Osteoblast (primary cell): Measurements from ENCODE around the gene ANKFN1. TPM values are rescaled to one million over a fixed set of nuclear protein-coding genes. Genes with fewer than 3 reads are reported as not detected.

Experiments
- DNase-seq: peaks from one replicate; pipeline ENCODE4 v3.0.0; 2011; ENCODE audit warnings: low spot score, mixed read lengths; ENCODE audit not compliant: insufficient read length; ENCODE audit errors: missing footprints
- H2AFZ ChIP-seq: 2 replicates; pipeline ENCODE4 v1.6.0; 2011; ENCODE audit warnings: mild to moderate bottlenecking, low read length
- H3K27ac ChIP-seq: 2 replicates; pipeline ENCODE4 v1.5.1; 2011; ENCODE audit warnings: mild to moderate bottlenecking, low read depth, low read length, moderate library complexity
- H3K27me3 ChIP-seq: 2 replicates; pipeline ENCODE4 v1.6.0; 2012; ENCODE audit warnings: mild to moderate bottlenecking, control low read depth, inconsistent platforms, low read length, moderate library complexity; ENCODE audit not compliant: insufficient read depth
- H3K36me3 ChIP-seq: 2 replicates; pipeline ENCODE4 v1.5.1; 2011; ENCODE audit warnings: mild to moderate bottlenecking, low read length, control low read depth, moderate library complexity; ENCODE audit not compliant: insufficient read depth
- H3K4me1 ChIP-seq: 2 replicates; pipeline ENCODE4 v1.5.1; 2011; ENCODE audit warnings: mild to moderate bottlenecking, low read length, control low read depth, moderate library complexity; ENCODE audit not compliant: insufficient read depth
- H3K4me2 ChIP-seq: 2 replicates; pipeline ENCODE4 v1.6.0; 2011; ENCODE audit warnings: mild to moderate bottlenecking, low read length; ENCODE audit not compliant: insufficient read depth
- H3K4me3 ChIP-seq: fragments of 200-600 bp; sonication (generic); 3 replicates; pipeline ENCODE4 v1.5.1; 2012; ENCODE audit warnings: mild to moderate bottlenecking, low read length, inconsistent platforms; ENCODE audit not compliant: insufficient read depth
- H3K79me2 ChIP-seq: 2 replicates; pipeline ENCODE4 v1.6.0; 2012; ENCODE audit warnings: mild to moderate bottlenecking, low read length, control low read depth, inconsistent platforms; ENCODE audit not compliant: insufficient read depth
- H3K9me3 ChIP-seq: 2 replicates; pipeline ENCODE4 v1.5.1; 2011; ENCODE audit warnings: low read depth, low read length, control low read depth
- H4K20me1 ChIP-seq: 2 replicates; pipeline ENCODE4 v1.6.0; 2012; ENCODE audit warnings: mild to moderate bottlenecking, low read length, control low read depth; ENCODE audit not compliant: insufficient read depth
- total RNA-seq: library from RNA; depleted of rRNA; stranded (reverse); fragments of >200 nt; gene quantifications from 2 replicates; pipeline ENCODE4 v1.2.3, GENCODE V29; 2012
- TF ChIP-seq, protein P1 (sequence below): IDR thresholded peaks from 2 replicates; pipeline ENCODE4 v1.5.1; 2011; ENCODE audit warnings: mild to moderate bottlenecking, low read depth, low read length, moderate library complexity; ENCODE audit errors: extremely low read depth

Gene ANKFN1
- total RNA-seq, 1 donor: 0.72 TPM

DNA sequence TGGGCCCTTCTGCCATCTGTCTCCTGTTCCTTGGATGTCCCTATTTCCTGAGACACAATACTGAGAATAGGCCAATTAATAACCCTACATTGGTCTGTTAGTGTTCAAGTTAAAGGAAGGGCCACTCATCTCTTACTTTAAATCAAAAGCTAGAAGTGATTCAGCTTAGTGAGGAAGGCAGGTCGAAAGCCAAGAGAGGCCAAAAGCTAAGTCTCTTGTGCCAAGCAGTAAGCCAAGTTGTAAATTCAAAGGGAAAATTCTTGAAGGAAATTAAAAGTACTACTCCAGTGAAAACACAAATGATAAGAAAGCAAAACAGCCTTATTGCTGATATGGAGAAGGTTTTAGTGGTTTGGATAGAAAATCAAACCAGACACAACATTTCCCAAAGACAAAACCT is 28.8 kb downstream of the ANKFN1 start:
- Histone ChIP-seq H3K9me3 (no peaks in the 10 kb centered on the region), H3K4me3 (no peak overlapping the region), H3K36me3 (no peaks in the 10 kb centered on the region), H3K4me1 (peaks cover 18% of the 10 kb centered on the region), H4K20me1 (no peaks in the 10 kb centered on the region), H3K79me2 (no peaks in the 10 kb centered on the region), H3K4me2 (no peak overlapping the region), H3K27me3 (no peaks in the 10 kb centered on the region), H3K27ac (no peak overlapping the region), H2AFZ (no peak overlapping the region)
- TF ChIP-seq, protein P1, sequence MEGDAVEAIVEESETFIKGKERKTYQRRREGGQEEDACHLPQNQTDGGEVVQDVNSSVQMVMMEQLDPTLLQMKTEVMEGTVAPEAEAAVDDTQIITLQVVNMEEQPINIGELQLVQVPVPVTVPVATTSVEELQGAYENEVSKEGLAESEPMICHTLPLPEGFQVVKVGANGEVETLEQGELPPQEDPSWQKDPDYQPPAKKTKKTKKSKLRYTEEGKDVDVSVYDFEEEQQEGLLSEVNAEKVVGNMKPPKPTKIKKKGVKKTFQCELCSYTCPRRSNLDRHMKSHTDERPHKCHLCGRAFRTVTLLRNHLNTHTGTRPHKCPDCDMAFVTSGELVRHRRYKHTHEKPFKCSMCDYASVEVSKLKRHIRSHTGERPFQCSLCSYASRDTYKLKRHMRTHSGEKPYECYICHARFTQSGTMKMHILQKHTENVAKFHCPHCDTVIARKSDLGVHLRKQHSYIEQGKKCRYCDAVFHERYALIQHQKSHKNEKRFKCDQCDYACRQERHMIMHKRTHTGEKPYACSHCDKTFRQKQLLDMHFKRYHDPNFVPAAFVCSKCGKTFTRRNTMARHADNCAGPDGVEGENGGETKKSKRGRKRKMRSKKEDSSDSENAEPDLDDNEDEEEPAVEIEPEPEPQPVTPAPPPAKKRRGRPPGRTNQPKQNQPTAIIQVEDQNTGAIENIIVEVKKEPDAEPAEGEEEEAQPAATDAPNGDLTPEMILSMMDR: no peak
- DNase-seq: no peak

DNA sequence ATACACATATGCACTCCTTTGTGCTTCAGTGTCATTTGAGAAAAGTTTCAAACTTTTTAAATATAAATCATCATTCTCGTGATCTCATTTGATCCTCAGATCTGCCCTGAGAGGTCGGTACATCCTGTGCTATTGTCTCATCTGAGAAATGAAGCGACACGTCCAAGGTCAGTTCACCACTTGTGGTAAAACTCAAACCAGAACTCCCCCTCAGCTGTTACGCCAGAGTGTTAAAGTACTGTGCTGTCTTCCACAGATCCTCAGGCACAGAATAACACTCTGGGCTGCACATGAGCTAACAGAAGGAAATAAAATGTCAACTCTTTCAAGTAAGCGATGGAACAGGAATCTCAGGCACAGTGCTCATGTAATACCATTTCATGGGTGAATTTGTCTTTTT is 31.4 kb downstream of the ANKFN1 start:
- TF ChIP-seq, protein P1: no peak
- peaks cover 15% of the 10 kb centered on the region for H3K4me1 ChIP-seq
- H3K27me3 ChIP-seq: no peaks in the 10 kb centered on the region
- no peaks in the 10 kb centered on the region for H3K79me2 ChIP-seq
- no peaks in the 10 kb centered on the region for H4K20me1 ChIP-seq
- peak overlapping the region; percentile 86 for H3K27ac ChIP-seq
- no peak overlapping the region for H3K4me2 ChIP-seq
- no peak overlapping the region for H3K4me3 ChIP-seq
- DNase-seq: no peak
- no peaks in the 10 kb centered on the region for H3K9me3 ChIP-seq
- H3K36me3 ChIP-seq: no peaks in the 10 kb centered on the region
- H2AFZ ChIP-seq: no peak overlapping the region

DNA sequence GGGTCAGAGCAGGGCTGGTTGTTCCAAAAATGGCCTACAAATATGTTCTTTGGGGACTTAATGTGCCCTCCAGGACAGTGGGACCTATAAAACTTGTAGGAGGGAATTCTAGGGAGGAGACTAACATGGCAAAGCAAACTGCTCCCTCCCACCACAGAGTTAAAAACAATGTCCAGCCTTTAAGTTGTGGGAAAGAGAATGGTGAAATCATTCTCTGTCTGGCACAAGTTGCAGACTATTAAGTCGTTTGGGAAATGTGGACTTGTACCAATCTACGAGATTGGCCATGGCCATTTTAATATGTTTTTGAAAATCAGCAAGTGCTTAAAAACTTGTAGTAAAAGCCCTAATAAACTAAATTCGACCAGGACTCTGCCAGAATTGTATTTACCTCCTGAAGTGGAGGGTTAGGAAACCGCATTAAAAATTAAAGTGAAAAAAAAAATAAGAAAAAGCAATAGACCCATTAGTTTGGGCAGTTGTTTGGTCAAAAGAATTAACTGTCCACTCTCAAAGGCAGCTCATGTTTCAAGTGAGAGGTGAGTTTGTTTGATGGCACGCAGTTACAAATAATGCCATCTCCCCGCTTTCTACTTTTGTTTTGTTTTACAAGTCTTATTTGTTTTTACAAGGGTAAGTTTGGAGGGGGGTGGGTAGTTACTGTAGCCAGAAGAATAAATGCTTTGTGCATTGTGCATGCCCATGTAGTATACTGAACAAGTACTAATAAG is 32.4 kb downstream of the ANKFN1 start:
- no peak for DNase-seq

DNA sequence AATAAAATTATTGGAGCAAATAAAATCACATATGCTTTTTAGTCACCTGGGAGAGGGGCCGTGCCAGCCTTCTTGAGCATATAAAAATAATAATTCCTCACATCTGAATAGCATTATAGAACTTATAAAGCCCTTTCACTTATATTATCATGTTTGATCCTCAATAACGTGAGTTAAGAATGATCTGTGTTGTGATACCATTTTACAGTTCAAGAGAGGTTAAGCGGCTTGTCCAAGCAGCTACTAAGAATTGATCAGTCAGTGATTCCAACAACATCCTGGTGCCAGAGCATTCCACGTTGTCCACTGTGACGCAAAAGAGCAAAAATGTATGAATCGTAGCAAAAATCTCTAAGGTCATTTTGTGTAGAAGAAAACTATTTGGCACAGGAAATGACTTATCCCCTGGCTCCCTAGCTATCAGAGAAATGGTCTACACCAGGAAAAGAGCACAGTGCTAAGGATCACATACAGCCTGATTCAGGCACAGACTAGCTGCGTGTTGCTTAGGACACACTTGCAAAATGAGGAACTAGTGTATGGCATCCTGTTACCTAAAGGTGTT is 33.0 kb downstream of the ANKFN1 start:
- DNase-seq: no peak
- Histone ChIP-seq H3K79me2 (no peaks in the 10 kb centered on the region), H4K20me1 (no peaks in the 10 kb centered on the region), H3K4me3 (no peak overlapping the region), H3K27ac (peak overlapping the region; percentile 86), H3K4me2 (peak overlapping the region; percentile 66), H3K27me3 (no peaks in the 10 kb centered on the region), H3K4me1 (peaks cover 15% of the 10 kb centered on the region), H3K36me3 (no peaks in the 10 kb centered on the region), H3K9me3 (no peaks in the 10 kb centered on the region), H2AFZ (peak overlapping the region; percentile 42)
- TF ChIP-seq, protein P1: no peak

More for the DNA sequence above, 32.4 kb downstream of the ANKFN1 start:
- Histone ChIP-seq H4K20me1 (no peaks in the 10 kb centered on the region), H3K4me3 (no peak overlapping the region), H3K27me3 (no peaks in the 10 kb centered on the region), H3K4me1 (peaks cover 15% of the 10 kb centered on the region), H3K9me3 (no peaks in the 10 kb centered on the region), H3K27ac (peak overlapping the region; percentile 86), H3K4me2 (peak overlapping the region; percentile 66), H3K79me2 (no peaks in the 10 kb centered on the region), H3K36me3 (no peaks in the 10 kb centered on the region), H2AFZ (no peak overlapping the region)
- TF ChIP-seq, protein P1: no peak
